Measurements from ENCODE around the gene CHST9. TPM values are rescaled to one million over a fixed set of nuclear protein-coding genes. Genes with fewer than 3 reads are reported as not detected.
A peak's percentile ranks its signal among the peaks of the same experiment; 100 is the strongest.

Gene CHST9
- total and polyA plus RNA-seq, 2 experiments from 2014 or later: 15.5 to 16.8 TPM

DNA sequence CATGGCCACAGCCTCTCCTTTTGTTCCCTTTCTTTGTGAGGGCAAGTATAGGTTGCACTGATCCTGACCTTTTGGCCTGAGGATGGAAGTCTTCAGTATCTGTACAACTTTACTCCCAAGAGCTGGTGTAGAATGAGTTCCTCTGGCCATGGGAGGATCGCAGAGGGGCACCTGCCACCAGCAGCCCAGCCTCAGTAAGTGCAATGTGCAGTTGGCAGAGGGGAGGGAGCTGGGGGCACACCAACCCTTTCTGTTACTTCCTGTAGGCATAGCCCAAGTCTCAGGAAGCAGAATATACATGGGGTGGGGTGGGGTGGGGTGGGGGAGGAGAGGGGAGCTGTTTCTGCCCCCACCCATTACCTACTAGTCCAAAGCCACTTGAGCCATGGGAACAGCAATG lies 254.5 kb downstream of the CHST9 start (continued):
- TF ChIP-seq, protein P1, sequence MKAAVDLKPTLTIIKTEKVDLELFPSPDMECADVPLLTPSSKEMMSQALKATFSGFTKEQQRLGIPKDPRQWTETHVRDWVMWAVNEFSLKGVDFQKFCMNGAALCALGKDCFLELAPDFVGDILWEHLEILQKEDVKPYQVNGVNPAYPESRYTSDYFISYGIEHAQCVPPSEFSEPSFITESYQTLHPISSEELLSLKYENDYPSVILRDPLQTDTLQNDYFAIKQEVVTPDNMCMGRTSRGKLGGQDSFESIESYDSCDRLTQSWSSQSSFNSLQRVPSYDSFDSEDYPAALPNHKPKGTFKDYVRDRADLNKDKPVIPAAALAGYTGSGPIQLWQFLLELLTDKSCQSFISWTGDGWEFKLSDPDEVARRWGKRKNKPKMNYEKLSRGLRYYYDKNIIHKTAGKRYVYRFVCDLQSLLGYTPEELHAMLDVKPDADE (IDR thresholded peaks at IDR 0.05): no peak
- TF ChIP-seq ZNF331 (CRISPR knock-in tag; IDR thresholded peaks at IDR 0.05; ENCODE audit: low read depth) (no peak), POLR2AphosphoS5 (IDR thresholded peaks at IDR 0.05; ENCODE audit: low read depth) (no peak), STAT1 (IDR thresholded peaks at IDR 0.05; ENCODE audit: unreplicated experiment) (no peak), NANOG (IDR thresholded peaks at IDR 0.05; ENCODE audit: borderline replicate concordance) (no peak)

DNA sequence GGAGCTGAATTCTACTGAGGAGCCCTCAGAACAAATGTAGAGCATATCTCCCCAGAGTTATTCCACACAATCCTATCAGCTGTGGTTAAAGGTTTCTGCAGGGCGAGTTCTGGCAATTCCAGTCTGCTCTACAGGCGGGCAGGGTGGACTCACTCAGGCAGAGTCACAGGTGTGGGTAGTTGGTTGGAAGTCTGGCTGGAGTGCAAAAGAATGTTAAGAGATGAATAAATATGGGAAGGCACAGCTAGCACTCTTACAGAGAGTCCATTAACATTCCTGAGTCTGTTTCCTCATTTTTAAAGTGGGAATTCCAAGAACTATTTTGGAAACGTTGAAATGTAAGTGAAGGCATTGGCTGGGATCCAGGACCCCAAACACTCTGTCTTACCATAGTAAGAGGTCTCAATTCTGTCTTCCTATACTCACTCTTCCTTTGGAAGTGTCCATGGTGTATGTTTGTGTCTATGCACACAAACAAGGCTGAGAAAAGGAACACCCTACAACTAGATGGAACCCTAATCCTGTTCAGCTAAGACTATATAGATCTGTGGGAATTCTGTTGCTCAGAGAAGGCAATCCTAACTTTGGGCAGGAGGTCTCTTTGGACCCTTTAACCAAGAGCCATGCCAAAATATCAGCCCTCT lies 256.3 kb downstream of the CHST9 start:
- H3K36me3 Mint-ChIP-seq (ENCODE audit: low read depth): peaks cover 1% of the 10 kb centered on the region; the same call in 1 of the 3 replicates
- H3K27ac ChIP-seq (ENCODE audit: low read depth): no peak overlapping the region
- no peak for ATAC-seq
- no peak overlapping the region for H3K27ac Mint-ChIP-seq
- no peaks in the 10 kb centered on the region for H3K9me3 Mint-ChIP-seq
- H3F3A ChIP-seq (replicated peaks; ENCODE audit: low read depth): no peaks in the 10 kb centered on the region
- no peak overlapping the region for H3K4me3 Mint-ChIP-seq
- no peak overlapping the region for H2AFZ ChIP-seq
- no peaks in the 10 kb centered on the region for H3K27me3 ChIP-seq (ENCODE audit: insufficient read depth)
- no peaks in the 10 kb centered on the region for H3K79me2 ChIP-seq (replicated peaks; ENCODE audit: insufficient read depth)
- peaks cover 6% of the 10 kb centered on the region for H3K9me2 ChIP-seq (ENCODE audit: insufficient read depth)
- H3K4me1 Mint-ChIP-seq: peaks cover 30% of the 10 kb centered on the region
- DNase-seq (ENCODE audit: low spot score): no peak
- no peak overlapping the region for H3K4me3 ChIP-seq
- peak overlapping the region; percentile 54 for H3K4me2 ChIP-seq
- no peaks in the 10 kb centered on the region for H3K36me3 ChIP-seq (ENCODE audit: insufficient read depth)
- no peaks in the 10 kb centered on the region for H4K20me1 ChIP-seq (replicated peaks; ENCODE audit: insufficient read depth)
- H3K27me3 Mint-ChIP-seq (ENCODE audit: insufficient read depth, low read depth, poor library complexity): peaks cover 3% of the 10 kb centered on the region
- peaks cover 17% of the 10 kb centered on the region for H3K4me1 ChIP-seq (ENCODE audit: insufficient read depth)
- TF ChIP-seq EZH2phosphoT487 (IDR thresholded peaks at IDR 0.05; ENCODE audit: unreplicated experiment) (no peak), NANOG (IDR thresholded peaks at IDR 0.05; ENCODE audit: borderline replicate concordance) (no peak), POLR2AphosphoS5 (IDR thresholded peaks at IDR 0.05; ENCODE audit: low read depth) (no peak), EZH2 (IDR thresholded peaks at IDR 0.05; ENCODE audit: low read depth, unreplicated experiment) (no peak), ZNF331 (CRISPR knock-in tag; IDR thresholded peaks at IDR 0.05; ENCODE audit: low read depth) (no peak), CREB1 (CRISPR knock-in tag; IDR thresholded peaks at IDR 0.05; ENCODE audit: low read depth) (no peak), STAT1 (IDR thresholded peaks at IDR 0.05; ENCODE audit: unreplicated experiment) (no peak), ZNF114 (CRISPR knock-in tag; IDR thresholded peaks at IDR 0.05) (no peak)
- TF ChIP-seq, protein P2, sequence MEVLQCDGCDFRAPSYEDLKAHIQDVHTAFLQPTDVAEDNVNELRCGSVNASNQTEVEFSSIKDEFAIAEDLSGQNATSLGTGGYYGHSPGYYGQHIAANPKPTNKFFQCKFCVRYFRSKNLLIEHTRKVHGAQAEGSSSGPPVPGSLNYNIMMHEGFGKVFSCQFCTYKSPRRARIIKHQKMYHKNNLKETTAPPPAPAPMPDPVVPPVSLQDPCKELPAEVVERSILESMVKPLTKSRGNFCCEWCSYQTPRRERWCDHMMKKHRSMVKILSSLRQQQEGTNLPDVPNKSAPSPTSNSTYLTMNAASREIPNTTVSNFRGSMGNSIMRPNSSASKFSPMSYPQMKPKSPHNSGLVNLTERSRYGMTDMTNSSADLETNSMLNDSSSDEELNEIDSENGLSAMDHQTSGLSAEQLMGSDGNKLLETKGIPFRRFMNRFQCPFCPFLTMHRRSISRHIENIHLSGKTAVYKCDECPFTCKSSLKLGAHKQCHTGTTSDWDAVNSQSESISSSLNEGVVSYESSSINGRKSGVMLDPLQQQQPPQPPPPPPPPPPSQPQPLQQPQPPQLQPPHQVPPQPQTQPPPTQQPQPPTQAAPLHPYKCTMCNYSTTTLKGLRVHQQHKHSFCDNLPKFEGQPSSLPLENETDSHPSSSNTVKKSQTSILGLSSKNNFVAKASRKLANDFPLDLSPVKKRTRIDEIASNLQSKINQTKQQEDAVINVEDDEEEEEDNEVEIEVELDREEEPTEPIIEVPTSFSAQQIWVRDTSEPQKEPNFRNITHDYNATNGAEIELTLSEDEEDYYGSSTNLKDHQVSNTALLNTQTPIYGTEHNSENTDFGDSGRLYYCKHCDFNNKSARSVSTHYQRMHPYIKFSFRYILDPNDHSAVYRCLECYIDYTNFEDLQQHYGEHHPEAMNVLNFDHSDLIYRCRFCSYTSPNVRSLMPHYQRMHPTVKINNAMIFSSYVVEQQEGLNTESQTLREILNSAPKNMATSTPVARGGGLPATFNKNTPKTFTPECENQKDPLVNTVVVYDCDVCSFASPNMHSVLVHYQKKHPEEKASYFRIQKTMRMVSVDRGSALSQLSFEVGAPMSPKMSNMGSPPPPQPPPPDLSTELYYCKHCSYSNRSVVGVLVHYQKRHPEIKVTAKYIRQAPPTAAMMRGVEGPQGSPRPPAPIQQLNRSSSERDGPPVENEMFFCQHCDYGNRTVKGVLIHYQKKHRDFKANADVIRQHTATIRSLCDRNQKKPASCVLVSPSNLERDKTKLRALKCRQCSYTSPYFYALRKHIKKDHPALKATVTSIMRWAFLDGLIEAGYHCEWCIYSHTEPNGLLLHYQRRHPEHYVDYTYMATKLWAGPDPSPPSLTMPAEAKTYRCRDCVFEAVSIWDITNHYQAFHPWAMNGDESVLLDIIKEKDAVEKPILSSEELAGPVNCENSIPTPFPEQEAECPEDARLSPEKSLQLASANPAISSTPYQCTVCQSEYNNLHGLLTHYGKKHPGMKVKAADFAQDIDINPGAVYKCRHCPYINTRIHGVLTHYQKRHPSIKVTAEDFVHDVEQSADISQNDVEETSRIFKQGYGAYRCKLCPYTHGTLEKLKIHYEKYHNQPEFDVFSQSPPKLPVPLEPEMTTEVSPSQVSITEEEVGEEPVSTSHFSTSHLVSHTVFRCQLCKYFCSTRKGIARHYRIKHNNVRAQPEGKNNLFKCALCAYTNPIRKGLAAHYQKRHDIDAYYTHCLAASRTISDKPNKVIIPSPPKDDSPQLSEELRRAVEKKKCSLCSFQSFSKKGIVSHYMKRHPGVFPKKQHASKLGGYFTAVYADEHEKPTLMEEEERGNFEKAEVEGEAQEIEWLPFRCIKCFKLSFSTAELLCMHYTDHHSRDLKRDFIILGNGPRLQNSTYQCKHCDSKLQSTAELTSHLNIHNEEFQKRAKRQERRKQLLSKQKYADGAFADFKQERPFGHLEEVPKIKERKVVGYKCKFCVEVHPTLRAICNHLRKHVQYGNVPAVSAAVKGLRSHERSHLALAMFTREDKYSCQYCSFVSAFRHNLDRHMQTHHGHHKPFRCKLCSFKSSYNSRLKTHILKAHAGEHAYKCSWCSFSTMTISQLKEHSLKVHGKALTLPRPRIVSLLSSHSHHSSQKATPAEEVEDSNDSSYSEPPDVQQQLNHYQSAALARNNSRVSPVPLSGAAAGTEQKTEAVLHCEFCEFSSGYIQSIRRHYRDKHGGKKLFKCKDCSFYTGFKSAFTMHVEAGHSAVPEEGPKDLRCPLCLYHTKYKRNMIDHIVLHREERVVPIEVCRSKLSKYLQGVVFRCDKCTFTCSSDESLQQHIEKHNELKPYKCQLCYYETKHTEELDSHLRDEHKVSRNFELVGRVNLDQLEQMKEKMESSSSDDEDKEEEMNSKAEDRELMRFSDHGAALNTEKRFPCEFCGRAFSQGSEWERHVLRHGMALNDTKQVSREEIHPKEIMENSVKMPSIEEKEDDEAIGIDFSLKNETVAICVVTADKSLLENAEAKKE (CRISPR knock-in tag; IDR thresholded peaks at IDR 0.05): no peak
- TF ChIP-seq, protein P1 (IDR thresholded peaks at IDR 0.05): no peak
- TF ChIP-seq, protein P3, sequence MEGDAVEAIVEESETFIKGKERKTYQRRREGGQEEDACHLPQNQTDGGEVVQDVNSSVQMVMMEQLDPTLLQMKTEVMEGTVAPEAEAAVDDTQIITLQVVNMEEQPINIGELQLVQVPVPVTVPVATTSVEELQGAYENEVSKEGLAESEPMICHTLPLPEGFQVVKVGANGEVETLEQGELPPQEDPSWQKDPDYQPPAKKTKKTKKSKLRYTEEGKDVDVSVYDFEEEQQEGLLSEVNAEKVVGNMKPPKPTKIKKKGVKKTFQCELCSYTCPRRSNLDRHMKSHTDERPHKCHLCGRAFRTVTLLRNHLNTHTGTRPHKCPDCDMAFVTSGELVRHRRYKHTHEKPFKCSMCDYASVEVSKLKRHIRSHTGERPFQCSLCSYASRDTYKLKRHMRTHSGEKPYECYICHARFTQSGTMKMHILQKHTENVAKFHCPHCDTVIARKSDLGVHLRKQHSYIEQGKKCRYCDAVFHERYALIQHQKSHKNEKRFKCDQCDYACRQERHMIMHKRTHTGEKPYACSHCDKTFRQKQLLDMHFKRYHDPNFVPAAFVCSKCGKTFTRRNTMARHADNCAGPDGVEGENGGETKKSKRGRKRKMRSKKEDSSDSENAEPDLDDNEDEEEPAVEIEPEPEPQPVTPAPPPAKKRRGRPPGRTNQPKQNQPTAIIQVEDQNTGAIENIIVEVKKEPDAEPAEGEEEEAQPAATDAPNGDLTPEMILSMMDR (conservative IDR thresholded peaks at IDR 0.05; ENCODE audit: low read depth in 2 of 2): no peak
